A549 (cell line): ENCODE data around the gene PODXL2. TPM values are rescaled to one million over a fixed set of nuclear protein-coding genes. Genes with fewer than 3 reads are reported as not detected.

ENCODE experiments used
- ATAC-seq, 2 experiments: fragments of 200-7000 bp in 1 of 2; fragments of >200 bp in 1 of 2; cut with Nextera tagmentation in 1 of 2; cut with Tn5 transposase in 1 of 2; 3 replicates each; pipeline versions ENCODE4 v1.8.0 to v1.9.1; 2018 to 2020; ENCODE audit warnings: mild to moderate bottlenecking in 1 of 2, moderate library complexity in 1 of 2
- CTCF ChIA-PET: fragments of 300-600 bp; sonication (Branson Sonifier 250); formaldehyde crosslinking; extraction: SDS; loops from one replicate; lab custom pipeline; 2021; ENCODE audit warnings: antibody characterized with exemption, inconsistent platforms; lab: Yijun Ruan, JAX
- POLR2A ChIA-PET: fragments of 350-600 bp; formaldehyde crosslinking; extraction: SDS; loops from one replicate; lab custom pipeline; 2021; ENCODE audit warnings: antibody characterized with exemption, inconsistent platforms; lab: Yijun Ruan, JAX
- DNase-seq, 2 experiments: peaks; one replicate each; pipeline versions ENCODE4 v3.0.0 to v3.0.0-alpha.2; 2011 to 2016; ENCODE audit warnings: low read depth in 1 of 2, low spot score in 1 of 2
- FAIRE-seq: peaks from 2 replicates; lab custom pipeline; 2011; peaks lifted over from hg19 to GRCh38; lab: Jason Lieb, UNC
- H3K27ac ChIP-seq, 2 experiments: fragments of >200 bp; sonication (Bioruptor Twin); formaldehyde crosslinking; 3 replicates each; pipeline ENCODE4 v1.5.1; 2016 to 2017
- H3K4me1 ChIP-seq: fragments of >200 bp; sonication (Bioruptor Twin); formaldehyde crosslinking; 3 replicates; pipeline ENCODE4 v1.6.1; 2016
- H3K4me2 ChIP-seq: fragments of >200 bp; sonication (Bioruptor Twin); formaldehyde crosslinking; 3 replicates; pipeline ENCODE4 v1.6.1; 2016
- H3K4me3 ChIP-seq: fragments of >200 bp; sonication (Bioruptor Twin); formaldehyde crosslinking; 3 replicates; pipeline ENCODE4 v1.5.1; 2016
- H3K9me3 ChIP-seq: fragments of >200 bp; sonication (Bioruptor Twin); formaldehyde crosslinking; 3 replicates; pipeline ENCODE4 v1.6.1; 2016
- CBX2 ChIP-seq: fragments of 200-600 bp; sonication (generic); IDR thresholded peaks from 2 replicates; pipeline ENCODE4 v1.6.1; 2016; ENCODE audit warnings: low read depth, mild to moderate bottlenecking, borderline replicate concordance
- CBX8 ChIP-seq: fragments of 200-600 bp; sonication (generic); IDR thresholded peaks from 2 replicates; pipeline ENCODE4 v1.6.1; 2016
- CEBPB ChIP-seq, 2 experiments: fragments of >200 bp in 1 of 2; sonication (Bioruptor Twin) in 1 of 2; formaldehyde crosslinking in 1 of 2; IDR thresholded peaks; 2 replicates each; pipeline ENCODE4 v1.6.1; 2012 to 2016
- CHD2 ChIP-seq: fragments of 150-350 bp; IDR thresholded peaks from 2 replicates; pipeline ENCODE4 v1.6.1; 2014; ENCODE audit warnings: low read length; ENCODE audit not compliant: partially characterized antibody
- EHF ChIP-seq: fragments of 250-450 bp; sonication (Bioruptor Pico); IDR thresholded peaks from 2 replicates; pipeline ENCODE4 v1.5.0; 2020; ENCODE audit warnings: mild to moderate bottlenecking
- FOSL2 ChIP-seq, 2 experiments: fragments of 450-650 bp in 1 of 2; fragments of >200 bp in 1 of 2; sonication (Bioruptor Twin) in 1 of 2; formaldehyde crosslinking; IDR thresholded peaks; 2 replicates each; pipeline versions ENCODE4 v1.5.0 to v1.6.1; 2016 to 2020; ENCODE audit warnings: mild to moderate bottlenecking in 1 of 2, moderate library complexity in 1 of 2
- FOXS1 ChIP-seq: fragments of 250-450 bp; sonication (Bioruptor Pico); IDR thresholded peaks from 2 replicates; pipeline ENCODE4 v1.5.0; 2020; ENCODE audit warnings: mild to moderate bottlenecking, moderate library complexity
- HDAC2 ChIP-seq: fragments of 200-600 bp; sonication (generic); IDR thresholded peaks from 2 replicates; pipeline ENCODE4 v1.6.1; 2016
- HOXA7 ChIP-seq: fragments of 250-450 bp; sonication (Bioruptor Pico); IDR thresholded peaks from 2 replicates; pipeline ENCODE4 v1.5.0; 2020; ENCODE audit warnings: mild to moderate bottlenecking, moderate library complexity
- JUNB ChIP-seq: fragments of >200 bp; sonication (Bioruptor Twin); formaldehyde crosslinking; IDR thresholded peaks from 2 replicates; pipeline ENCODE4 v1.6.1; 2016
- MYC ChIP-seq: IDR thresholded peaks from 2 replicates; pipeline ENCODE4 v1.6.1; 2012; ENCODE audit warnings: mild to moderate bottlenecking, inconsistent platforms, low read length, improper control_type of control experiment, borderline replicate concordance
- NFE2L2 ChIP-seq: fragments of 150-350 bp; conservative IDR thresholded peaks from 2 replicates; pipeline ENCODE4 v1.6.1; 2014; ENCODE audit warnings: low read length
- POLR2A ChIP-seq: IDR thresholded peaks from 2 replicates; pipeline ENCODE4 v1.6.1; 2012; ENCODE audit warnings: mild to moderate bottlenecking, low read length
- RCOR1 ChIP-seq: fragments of 150-350 bp; IDR thresholded peaks from 2 replicates; pipeline ENCODE4 v1.6.1; 2014; ENCODE audit warnings: antibody characterized with exemption, low read length, low read depth
- RNF2 ChIP-seq: fragments of 200-600 bp; sonication (generic); IDR thresholded peaks from 2 replicates; pipeline ENCODE4 v1.6.1; 2016; ENCODE audit warnings: low read depth, mild to moderate bottlenecking, antibody characterized with exemption, moderate library complexity, borderline replicate concordance
- SREBF2 ChIP-seq: fragments of 450-650 bp; IDR thresholded peaks from 2 replicates; pipeline ENCODE4 v1.6.1; 2014; ENCODE audit warnings: mild to moderate bottlenecking, moderate library complexity
- ZSCAN20 ChIP-seq: fragments of 250-450 bp; sonication (Bioruptor Pico); IDR thresholded peaks from 2 replicates; pipeline ENCODE4 v1.8.0; 2022; ENCODE audit warnings: mild to moderate bottlenecking, moderate library complexity
- WGBS: methylation state at CpG from one replicate; pipeline ENCODE4 v1.1.6; 2017; ENCODE audit errors: missing lambda C conversion rate; 5-methylcytosine and 5-hydroxymethylcytosine counted together
- polyA plus RNA-seq, 4 experiments: library from polyadenylated mRNA; depleted of rRNA in 3 of 4; stranded (reverse); fragments of >200 nt; fragmentation: RNase III in 1 of 4; extraction: RNeasy Plus Mini Kit Qiagen cat#74134 plus additional on column Dnase treatment in 1 of 4; gene quantifications; 2 replicates in 3 of 4; 3 replicates in 1 of 4; pipeline ENCODE4 v1.2.3, GENCODE V29; 2011 to 2017
- TF ChIP-seq, protein P1 (sequence below): fragments of 250-450 bp; sonication (Bioruptor Pico); IDR thresholded peaks from 2 replicates; pipeline ENCODE4 v1.5.0; 2020; ENCODE audit warnings: low read depth, mild to moderate bottlenecking, moderate library complexity
- TF ChIP-seq, protein P2 (sequence below): IDR thresholded peaks from 2 replicates; pipeline ENCODE4 v1.6.1; 2012
- TF ChIP-seq, protein P3 (sequence below): fragments of >200 bp; sonication (Bioruptor Twin); formaldehyde crosslinking; IDR thresholded peaks from 2 replicates; pipeline ENCODE4 v1.6.1; 2016
- TF ChIP-seq, protein P4 (sequence below): fragments of 450-650 bp; IDR thresholded peaks from 2 replicates; pipeline ENCODE4 v1.6.1; 2014; ENCODE audit warnings: antibody characterized with exemption

PODXL2 gene
- polyA plus RNA-seq, 2 of the 4 experiments (the other 2 are of a cell fraction), result 4.2 to 5.5 TPM

DNA sequence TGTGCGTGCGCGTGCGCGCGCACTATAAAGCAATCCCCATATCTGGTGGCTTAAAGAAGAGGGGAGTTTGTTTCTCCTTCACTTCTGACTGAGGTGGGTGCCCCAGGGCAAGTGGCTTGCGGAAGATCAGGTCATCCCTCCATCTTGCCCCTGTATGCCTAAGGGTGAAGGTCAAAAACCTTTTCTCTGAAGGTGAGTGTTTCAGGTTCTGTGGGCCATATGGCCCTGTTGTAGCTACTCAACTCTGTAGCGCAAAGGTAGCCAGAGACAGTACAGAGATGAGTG lies 49.3 kb downstream of the PODXL2 start:
- ATAC-seq, result no peak
- TF ChIP-seq, protein P1, sequence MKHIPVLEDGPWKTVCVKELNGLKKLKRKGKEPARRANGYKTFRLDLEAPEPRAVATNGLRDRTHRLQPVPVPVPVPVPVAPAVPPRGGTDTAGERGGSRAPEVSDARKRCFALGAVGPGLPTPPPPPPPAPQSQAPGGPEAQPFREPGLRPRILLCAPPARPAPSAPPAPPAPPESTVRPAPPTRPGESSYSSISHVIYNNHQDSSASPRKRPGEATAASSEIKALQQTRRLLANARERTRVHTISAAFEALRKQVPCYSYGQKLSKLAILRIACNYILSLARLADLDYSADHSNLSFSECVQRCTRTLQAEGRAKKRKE (CRISPR knock-in tag), result no peak
- TF ChIP-seq HDAC2 (no peak), NFE2L2 (no peak), EHF (CRISPR knock-in tag) (no peak), SREBF2 (no peak), FOXS1 (CRISPR knock-in tag) (no peak), CBX8 (no peak), HOXA7 (CRISPR knock-in tag) (no peak), MYC (no peak)
- no peak for DNase-seq
- H3K4me1 ChIP-seq, result peaks cover 6% of the 10 kb centered on the region; the same call in 1 of the 3 replicates
- ChIA-PET CTCF (interaction anchor here (0.5 to 7.5 kb wide), 6 partner anchors 8 to 293 kb away, joined by 3 to 45 read pairs (median 6); no protein-coding TSS in a partner anchor), POLR2A (no interaction called here)
- 97% methylated on average over 7 of the region's 8 CpGs for WGBS
- H3K4me2 ChIP-seq, result no peak overlapping the region
- FAIRE-seq, result no peak
- H3K4me3 ChIP-seq, result no peak overlapping the region
- no peaks in the 10 kb centered on the region for H3K9me3 ChIP-seq
- H3K27ac ChIP-seq, result no peak overlapping the region

DNA sequence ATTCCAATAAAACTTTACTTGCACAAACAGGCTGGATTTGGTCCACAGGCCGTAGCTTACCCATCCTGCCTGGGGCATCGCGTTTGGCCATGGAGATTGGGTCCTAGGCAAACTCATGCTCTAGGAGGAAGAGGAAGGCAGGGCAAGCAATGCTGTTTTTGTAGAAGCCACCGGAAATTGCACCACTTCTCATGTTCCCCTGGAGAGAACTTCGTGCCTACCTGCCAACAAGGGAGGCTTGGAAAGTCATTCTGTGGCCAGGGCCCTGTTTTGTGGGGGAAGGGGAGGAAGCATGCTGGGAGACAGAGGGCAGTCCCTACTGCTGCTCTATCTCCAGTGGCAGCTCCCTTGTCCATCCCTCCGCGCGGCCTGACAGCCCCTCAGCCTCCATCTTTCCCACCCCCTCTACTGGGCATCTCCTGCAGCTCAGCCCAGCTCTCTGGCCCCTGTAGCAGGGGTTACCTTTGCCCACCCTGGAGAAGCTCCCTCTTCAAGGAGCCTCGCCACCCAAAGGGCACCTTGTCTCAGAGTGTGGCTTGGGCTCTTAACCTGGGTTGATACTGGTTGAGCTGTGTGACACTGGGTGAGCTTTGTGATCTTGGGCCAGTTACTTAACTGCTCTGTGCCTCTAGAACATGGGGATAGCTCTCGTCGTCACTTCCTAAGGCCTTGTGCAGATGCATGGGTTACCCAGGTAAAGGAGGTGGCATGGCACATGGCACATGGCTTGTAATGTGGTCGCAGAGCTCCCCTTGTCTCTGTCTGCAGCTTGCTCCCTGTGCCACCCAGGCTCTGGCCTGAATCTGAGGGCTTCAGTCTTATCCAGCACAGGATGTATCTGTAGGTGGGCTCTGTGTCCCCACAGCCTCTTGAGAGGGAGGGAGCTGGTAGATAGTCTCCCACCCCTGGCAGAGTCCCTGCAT lies 49.9 kb downstream of the PODXL2 start:
- Histone ChIP-seq H3K4me3 (no peak overlapping the region), H3K4me2 (no peak overlapping the region), H3K27ac (no peak overlapping the region), H3K4me1 (peaks cover 2% of the 10 kb centered on the region; the same call in 1 of the 3 replicates), H3K9me3 (no peaks in the 10 kb centered on the region)
- ChIA-PET POLR2A (no interaction called here), CTCF (interaction anchor here (0.8 to 7.5 kb wide), 11 partner anchors 10 to 292 kb away, joined by 3 to 45 read pairs (median 4); no protein-coding TSS in a partner anchor)
- DNase-seq (no peak), ATAC-seq (no peak), FAIRE-seq (no peak)
- WGBS, result 96% methylated on average over 12 of the region's 12 CpGs
- TF ChIP-seq, protein P1 (CRISPR knock-in tag), result no peak
- no peak for TF ChIP-seq CBX2
- no peak for TF ChIP-seq NFE2L2
- TF ChIP-seq, protein P2, sequence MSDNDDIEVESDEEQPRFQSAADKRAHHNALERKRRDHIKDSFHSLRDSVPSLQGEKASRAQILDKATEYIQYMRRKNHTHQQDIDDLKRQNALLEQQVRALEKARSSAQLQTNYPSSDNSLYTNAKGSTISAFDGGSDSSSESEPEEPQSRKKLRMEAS, result no peak
- TF ChIP-seq, protein P3, sequence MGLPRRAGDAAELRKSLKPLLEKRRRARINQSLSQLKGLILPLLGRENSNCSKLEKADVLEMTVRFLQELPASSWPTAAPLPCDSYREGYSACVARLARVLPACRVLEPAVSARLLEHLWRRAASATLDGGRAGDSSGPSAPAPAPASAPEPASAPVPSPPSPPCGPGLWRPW, result no peak
- no peak for TF ChIP-seq CHD2
- no peak for TF ChIP-seq ZSCAN20 (CRISPR knock-in tag)
- no peak for TF ChIP-seq FOSL2 (IDR thresholded peaks at IDR 0.05)
- TF ChIP-seq FOSL2 (CRISPR knock-in tag; IDR thresholded peaks at IDR 0.05), result no peak
- no peak for TF ChIP-seq CEBPB (IDR thresholded peaks at IDR 0.05)
- no peak for TF ChIP-seq MYC

DNA sequence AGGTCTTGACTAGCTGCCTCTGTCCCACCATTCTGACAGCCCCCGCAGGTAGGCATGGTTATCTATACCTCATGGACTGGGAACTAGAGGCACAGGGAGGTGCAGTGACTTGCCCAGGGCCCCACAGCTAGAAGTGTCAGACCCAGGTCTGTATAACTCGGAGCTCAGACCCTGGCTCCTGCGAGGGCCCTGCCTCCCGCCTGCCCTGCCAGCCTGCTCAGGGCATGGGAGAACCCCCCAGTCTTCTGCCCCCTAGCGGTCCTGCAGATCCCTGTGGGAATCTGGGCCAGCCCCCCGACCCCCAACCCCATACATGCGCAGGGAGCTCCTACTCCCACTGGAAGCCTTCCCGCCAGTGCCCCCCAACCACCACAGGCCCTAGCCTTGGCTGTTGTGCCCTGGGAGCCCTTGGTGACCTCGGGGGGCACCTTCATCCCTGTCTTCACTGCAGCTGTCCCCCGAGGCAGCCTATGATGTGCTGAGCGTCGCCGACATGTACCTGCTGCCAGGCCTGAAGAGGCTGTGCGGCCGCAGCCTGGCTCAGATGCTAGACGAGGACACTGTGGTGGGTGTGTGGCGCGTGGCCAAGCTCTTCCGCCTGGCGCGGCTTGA lies 50.7 kb downstream of the PODXL2 start:
- TF ChIP-seq, protein P1 (CRISPR knock-in tag), result no peak
- TF ChIP-seq ZSCAN20 (CRISPR knock-in tag), result no peak
- TF ChIP-seq, protein P2, result no peak
- no peak for TF ChIP-seq JUNB
- TF ChIP-seq HOXA7 (CRISPR knock-in tag), result no peak
- TF ChIP-seq FOSL2 (IDR thresholded peaks at IDR 0.05), result no peak
- no peak for TF ChIP-seq FOSL2 (CRISPR knock-in tag; IDR thresholded peaks at IDR 0.05)
- no peak for TF ChIP-seq RNF2
- TF ChIP-seq, protein P4, sequence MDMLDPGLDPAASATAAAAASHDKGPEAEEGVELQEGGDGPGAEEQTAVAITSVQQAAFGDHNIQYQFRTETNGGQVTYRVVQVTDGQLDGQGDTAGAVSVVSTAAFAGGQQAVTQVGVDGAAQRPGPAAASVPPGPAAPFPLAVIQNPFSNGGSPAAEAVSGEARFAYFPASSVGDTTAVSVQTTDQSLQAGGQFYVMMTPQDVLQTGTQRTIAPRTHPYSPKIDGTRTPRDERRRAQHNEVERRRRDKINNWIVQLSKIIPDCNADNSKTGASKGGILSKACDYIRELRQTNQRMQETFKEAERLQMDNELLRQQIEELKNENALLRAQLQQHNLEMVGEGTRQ, result no peak
- no peak for TF ChIP-seq POLR2A
- TF ChIP-seq RCOR1, result no peak
- Histone ChIP-seq H3K27ac (no peak overlapping the region), H3K4me1 (no peaks in the 10 kb centered on the region), H3K9me3 (no peaks in the 10 kb centered on the region), H3K4me2 (no peak overlapping the region), H3K4me3 (no peak overlapping the region)
- DNase-seq (no peak), FAIRE-seq (no peak), ATAC-seq (peak in 1 of 2 experiments; percentile 14; a peak in 1 of 6 replicates)
- WGBS, result 100% methylated on average over 3 of the region's 21 CpGs
- POLR2A ChIA-PET, result no interaction called here
- CTCF ChIA-PET, result interaction anchor here (0.7 to 7.5 kb wide), 9 partner anchors 10 to 291 kb away, joined by 3 to 45 read pairs (median 4); no protein-coding TSS in a partner anchor
